HEK293 (cell line): ENCODE measurements around the gene SLC22A12.

ENCODE experiments used
- KLF1 ChIP-seq: fragments of 450-650 bp; formaldehyde crosslinking; IDR thresholded peaks from 2 replicates; pipeline ENCODE4 v1.5.1; 2016; ENCODE audit warnings: missing biosample characterization, missing genetic modification characterization
- REST ChIP-seq: fragments of 450-650 bp; formaldehyde crosslinking; IDR thresholded peaks from 2 replicates; pipeline ENCODE4 v1.5.1; 2016; ENCODE audit warnings: missing biosample characterization, missing genetic modification characterization
- ZNF16 ChIP-seq: fragments of 450-650 bp; formaldehyde crosslinking; IDR thresholded peaks from 2 replicates; pipeline ENCODE4 v1.5.1; 2016; ENCODE audit warnings: low read depth, missing biosample characterization, missing genetic modification characterization
- TF ChIP-seq, protein P1 (sequence below): fragments of 450-650 bp; formaldehyde crosslinking; IDR thresholded peaks from 2 replicates; pipeline ENCODE4 v1.5.1; 2016; ENCODE audit warnings: missing biosample characterization, missing genetic modification characterization

DNA sequence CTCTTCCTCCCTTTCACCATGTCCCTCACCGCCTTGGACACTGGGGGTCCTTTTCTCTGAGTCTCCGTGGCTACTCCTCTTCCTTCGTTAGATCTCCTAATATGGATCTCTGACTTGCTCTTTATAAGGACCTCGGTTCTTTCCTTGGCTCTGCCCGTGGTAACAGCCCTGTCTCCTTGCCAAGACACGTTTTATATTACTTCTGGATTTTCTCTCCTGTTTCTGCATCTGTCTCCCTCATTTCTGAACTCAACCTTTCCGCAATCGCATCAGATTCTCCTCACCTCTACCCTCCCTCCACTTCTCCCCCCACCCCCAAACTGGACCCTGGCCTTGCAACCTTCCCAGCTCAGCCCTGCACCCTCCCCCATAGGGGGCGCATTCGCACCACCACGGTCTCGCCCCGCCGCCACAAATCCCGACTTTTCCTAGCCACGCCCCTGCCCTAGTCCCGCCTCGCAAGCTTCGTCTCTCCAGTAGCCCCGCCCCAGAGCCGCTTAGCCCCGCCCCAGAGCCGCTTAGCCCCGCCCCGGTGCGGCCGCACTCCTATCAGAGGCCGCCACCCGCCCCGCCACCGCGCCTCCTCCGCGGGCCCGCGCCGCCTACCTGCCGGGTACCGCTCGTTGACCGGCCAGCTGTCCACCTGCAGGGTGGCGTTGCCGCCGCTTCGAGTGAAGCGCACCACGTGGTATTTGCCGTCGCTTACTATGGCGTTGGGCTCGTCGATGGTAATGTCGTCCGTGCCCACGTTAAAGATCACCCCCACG, 39.0 kb downstream of the SLC22A12 start:
- TF ChIP-seq, protein P1, sequence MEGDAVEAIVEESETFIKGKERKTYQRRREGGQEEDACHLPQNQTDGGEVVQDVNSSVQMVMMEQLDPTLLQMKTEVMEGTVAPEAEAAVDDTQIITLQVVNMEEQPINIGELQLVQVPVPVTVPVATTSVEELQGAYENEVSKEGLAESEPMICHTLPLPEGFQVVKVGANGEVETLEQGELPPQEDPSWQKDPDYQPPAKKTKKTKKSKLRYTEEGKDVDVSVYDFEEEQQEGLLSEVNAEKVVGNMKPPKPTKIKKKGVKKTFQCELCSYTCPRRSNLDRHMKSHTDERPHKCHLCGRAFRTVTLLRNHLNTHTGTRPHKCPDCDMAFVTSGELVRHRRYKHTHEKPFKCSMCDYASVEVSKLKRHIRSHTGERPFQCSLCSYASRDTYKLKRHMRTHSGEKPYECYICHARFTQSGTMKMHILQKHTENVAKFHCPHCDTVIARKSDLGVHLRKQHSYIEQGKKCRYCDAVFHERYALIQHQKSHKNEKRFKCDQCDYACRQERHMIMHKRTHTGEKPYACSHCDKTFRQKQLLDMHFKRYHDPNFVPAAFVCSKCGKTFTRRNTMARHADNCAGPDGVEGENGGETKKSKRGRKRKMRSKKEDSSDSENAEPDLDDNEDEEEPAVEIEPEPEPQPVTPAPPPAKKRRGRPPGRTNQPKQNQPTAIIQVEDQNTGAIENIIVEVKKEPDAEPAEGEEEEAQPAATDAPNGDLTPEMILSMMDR (tag by site-specific recombination): no peak
- TF ChIP-seq REST (tag by site-specific recombination): no peak
- TF ChIP-seq KLF1 (tag by site-specific recombination): no peak
- TF ChIP-seq ZNF16 (tag by site-specific recombination): no peak
